HepG2 (cell line): ENCODE data around the gene COL8A1. TPM values are rescaled to one million over a fixed set of nuclear protein-coding genes. Genes with fewer than 3 reads are reported as not detected.

ENCODE experiments used
- ATAC-seq: fragments of 200-7000 bp; cut with Tn5 transposase; 3 replicates; pipeline ENCODE4 v1.9.1; 2020; ENCODE audit warnings: mild to moderate bottlenecking, moderate library complexity
- BruUV-seq: library from RNA; stranded (reverse); fragments of 400-500 nt; replicated peaks from 2 replicates; lab custom pipeline; 2021; lab: Mats Ljungman, UMichigan
- CTCF ChIA-PET: fragments of 300-600 bp; formaldehyde crosslinking; extraction: SDS; loops from one replicate; lab custom pipeline; 2021; ENCODE audit warnings: low total read pairs, inconsistent platforms, low intra/inter-chr PET ratio; lab: Yijun Ruan, JAX
- POLR2A ChIA-PET: fragments of 350-600 bp; sonication (Branson Sonifier 250); formaldehyde crosslinking; loops from one replicate; lab custom pipeline; 2020; ENCODE audit warnings: antibody characterized with exemption, inconsistent platforms; lab: Yijun Ruan, JAX
- DNase-seq: peaks from one replicate; pipeline ENCODE4 v3.0.0-alpha.2; 2015; ENCODE audit warnings: low spot score
- FAIRE-seq: peaks from 3 replicates; lab custom pipeline; 2011; peaks lifted over from hg19 to GRCh38; lab: Jason Lieb, UNC
- H2AFZ ChIP-seq: one replicate; pipeline ENCODE4 v1.6.1; 2011; ENCODE audit warnings: low read length, inconsistent platforms
- H3K27ac ChIP-seq: fragments of 300-600 bp; 3 replicates; pipeline ENCODE4 v1.8.0; 2011; ENCODE audit warnings: mixed run types, mild to moderate bottlenecking, mixed read lengths, low read length, inconsistent platforms; ENCODE audit not compliant: insufficient read depth; ENCODE audit errors: extremely low read length
- H3K27me3 ChIP-seq, 2 experiments: fragments of 200-600 bp in 1 of 2; 2 replicates in 1 of 2; 3 replicates in 1 of 2; pipeline versions ENCODE4 v1.6.0 to v1.8.0; 2011; ENCODE audit warnings: low read length in 2 of 2, mild to moderate bottlenecking in 2 of 2, moderate library complexity in 2 of 2, inconsistent platforms in 1 of 2; ENCODE audit not compliant: insufficient read depth in 2 of 2, control insufficient read depth in 1 of 2
- H3K36me3 ChIP-seq, 2 experiments: fragments of 200-600 bp in 1 of 2; replicated peaks in 1 of 2; 2 replicates in 1 of 2; 3 replicates in 1 of 2; pipeline versions ENCODE4 v1.5.1 to v1.8.0; 2011; ENCODE audit warnings: low read length in 2 of 2, inconsistent platforms in 1 of 2; ENCODE audit not compliant: insufficient read depth in 2 of 2, control insufficient read depth in 1 of 2
- H3K4me1 ChIP-seq: 2 replicates; pipeline ENCODE4 v1.5.1; 2012; ENCODE audit warnings: low read length, inconsistent platforms; ENCODE audit not compliant: insufficient read depth
- H3K4me2 ChIP-seq: 2 replicates; pipeline ENCODE4 v1.6.0; 2011; ENCODE audit warnings: low read depth, low read length, inconsistent platforms
- H3K4me3 ChIP-seq, 3 experiments: fragments of 200-600 bp in 1 of 3; sonication (generic), shearing (Covaris generic) in 1 of 3; replicated peaks in 1 of 3; 2 replicates each; pipeline ENCODE4 v1.5.1; 2011 to 2016; ENCODE audit warnings: low read length in 3 of 3, inconsistent platforms in 2 of 3, low read depth in 2 of 3, mild to moderate bottlenecking in 2 of 3, control low read depth in 1 of 3, mixed read lengths in 1 of 3; ENCODE audit not compliant: insufficient read depth in 1 of 3
- H3K79me2 ChIP-seq: one replicate; pipeline ENCODE4 v1.6.1; 2011; ENCODE audit warnings: low read length, inconsistent platforms; ENCODE audit not compliant: insufficient read depth
- H3K9ac ChIP-seq: 2 replicates; pipeline ENCODE4 v1.6.0; 2011; ENCODE audit warnings: mild to moderate bottlenecking, low read depth, low read length, inconsistent platforms; ENCODE audit not compliant: insufficient read depth
- H3K9me3 ChIP-seq: 2 replicates; pipeline ENCODE4 v1.5.1; 2012; ENCODE audit warnings: mild to moderate bottlenecking, low read length
- H4K20me1 ChIP-seq: 2 replicates; pipeline ENCODE4 v1.6.0; 2011; ENCODE audit warnings: inconsistent platforms, mild to moderate bottlenecking, low read length, moderate library complexity; ENCODE audit not compliant: insufficient read depth
- KDM6A ChIP-seq: IDR thresholded peaks from 2 replicates; pipeline ENCODE4 v1.6.1; 2016; ENCODE audit warnings: low read depth
- STAT5B ChIP-seq: sonication (generic); formaldehyde crosslinking; IDR thresholded peaks from 2 replicates; pipeline ENCODE4 v1.4.0; 2020; ENCODE audit warnings: missing genetic modification reagents
- ZNF343 ChIP-seq: sonication (generic); formaldehyde crosslinking; IDR thresholded peaks from 2 replicates; pipeline ENCODE4 v1.4.0; 2020; ENCODE audit warnings: mild to moderate bottlenecking, missing genetic modification reagents
- ZNF614 ChIP-seq: IDR thresholded peaks from 2 replicates; pipeline ENCODE4 v1.6.1; 2018; ENCODE audit warnings: missing biosample characterization, missing genetic modification reagents, inconsistent platforms, borderline replicate concordance
- ZNF660 ChIP-seq: sonication (generic); formaldehyde crosslinking; IDR thresholded peaks from 2 replicates; pipeline ENCODE4 v1.5.1; 2020; ENCODE audit warnings: mild to moderate bottlenecking, low read depth, missing genetic modification reagents, borderline replicate concordance
- WGBS: methylation state at CpG from one replicate; pipeline ENCODE4 v1.1.6; 2017; ENCODE audit warnings: low lambda C conversion rate; 5-methylcytosine and 5-hydroxymethylcytosine counted together
- in situ Hi-C: cut with HindIII; loops from 2 replicates; pipeline ENCODE4 v1.10.0; 2017; ENCODE audit warnings: low pct_unique_long_range_greater_than_20kb; ENCODE audit not compliant: extremely low pct_ligation_motif_present
- intact Hi-C: fragments of 100-400 bp; cut with micrococcal nuclease; formaldehyde crosslinking; loops from one replicate; pipeline ENCODE4 v1.10.0; 2022; ENCODE audit not compliant: unreplicated experiment
- polyA plus RNA-seq, 8 experiments: library from polyadenylated mRNA; depleted of rRNA in 3 of 8; stranded (reverse) in 7 of 8; unstranded in 1 of 8; fragments of >200 nt; fragmentation: Illumina TruSeq in 4 of 8; extraction: Trizol in 4 of 8; gene quantifications; 2 replicates each; pipeline versions ENCODE4 v1.2.1 to v1.2.3, GENCODE V29; 2011 to 2016; ENCODE audit warnings: low read depth in 4 of 8, missing spikeins in 1 of 8, mixed read lengths in 1 of 8; ENCODE audit not compliant: insufficient read depth in 1 of 8
- total RNA-seq, 5 experiments: library from RNA; depleted of rRNA; stranded (reverse); fragments of >200 nt; fragmentation: Illumina TruSeq; extraction: Trizol; gene quantifications; 2 replicates each; pipeline ENCODE4 v1.2.3, GENCODE V29; 2016; ENCODE audit warnings: low read depth in 1 of 5
- TF ChIP-seq, protein P1 (sequence below): sonication (generic); formaldehyde crosslinking; IDR thresholded peaks from one replicate; pipeline ENCODE4 v1.5.1; 2020; ENCODE audit warnings: mild to moderate bottlenecking, missing genetic modification reagents; ENCODE audit errors: not compliant biosample characterization

Gene COL8A1
- total and polyA plus RNA-seq, 2 of the 13 experiments (the other 11 are each of a cell fraction or from before 2014, with no cell fraction given) = not detected

DNA sequence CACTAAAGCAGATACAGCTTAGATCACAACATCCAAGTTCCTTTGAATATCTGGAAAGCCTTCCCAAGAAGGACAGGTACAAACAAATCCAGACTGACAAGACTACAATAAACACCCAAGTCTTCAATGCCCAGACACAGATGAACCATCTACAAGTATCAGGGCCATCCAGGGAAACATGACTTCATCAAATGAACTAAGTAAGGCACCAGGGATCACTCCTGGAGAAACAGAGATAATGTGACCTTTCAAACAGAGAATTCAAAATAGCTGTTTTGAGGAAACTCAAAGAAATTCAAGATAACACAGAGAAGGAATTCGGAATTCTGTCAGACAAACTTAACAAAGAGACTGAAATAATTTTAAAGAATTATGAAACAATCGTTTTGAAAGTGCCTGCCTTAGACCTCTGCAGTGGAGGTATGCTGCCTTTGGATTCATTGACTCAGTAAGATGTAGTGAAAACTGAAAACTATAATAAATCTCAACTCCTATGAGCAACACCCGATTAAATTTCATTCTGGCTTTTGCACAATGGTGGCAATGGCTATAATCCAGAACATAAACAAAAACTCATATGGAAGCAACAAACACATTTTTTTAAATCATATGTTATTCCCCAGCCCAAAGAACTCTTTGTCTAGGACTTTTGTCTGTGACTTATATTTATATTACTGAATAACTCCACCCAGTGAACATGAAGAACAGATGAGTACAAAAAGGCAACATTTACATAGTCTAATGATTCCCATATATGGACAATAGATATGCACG, 12.6 kb upstream of the COL8A1 start:
- BruUV-seq = no TSS peak
- TF ChIP-seq ZNF343 (no peak), KDM6A (CRISPR knock-in tag) (no peak)
- TF ChIP-seq, all 625 proteins: peak for 0
- CTCF ChIA-PET = no interaction called here
- POLR2A ChIA-PET = no interaction called here
- no peaks in the 10 kb centered on the region for H4K20me1 ChIP-seq
- no peak overlapping the region for H3K4me2 ChIP-seq
- no peak overlapping the region for H3K27ac ChIP-seq
- no peaks in the 10 kb centered on the region for H3K27me3 ChIP-seq
- in situ Hi-C loops (no loop called here), intact Hi-C loops (no loop called here)
- H3K79me2 ChIP-seq = no peaks in the 10 kb centered on the region
- H3K4me1 ChIP-seq = no peaks in the 10 kb centered on the region
- no peaks in the 10 kb centered on the region for H3K36me3 ChIP-seq
- H2AFZ ChIP-seq = no peak overlapping the region
- FAIRE-seq = no peak
- no peak for DNase-seq
- ATAC-seq = no peak
- H3K9ac ChIP-seq = no peak overlapping the region
- no peaks in the 10 kb centered on the region for H3K9me3 ChIP-seq
- WGBS = 11% methylated on average over 4 of the region's 4 CpGs
- no peak overlapping the region for H3K4me3 ChIP-seq

DNA sequence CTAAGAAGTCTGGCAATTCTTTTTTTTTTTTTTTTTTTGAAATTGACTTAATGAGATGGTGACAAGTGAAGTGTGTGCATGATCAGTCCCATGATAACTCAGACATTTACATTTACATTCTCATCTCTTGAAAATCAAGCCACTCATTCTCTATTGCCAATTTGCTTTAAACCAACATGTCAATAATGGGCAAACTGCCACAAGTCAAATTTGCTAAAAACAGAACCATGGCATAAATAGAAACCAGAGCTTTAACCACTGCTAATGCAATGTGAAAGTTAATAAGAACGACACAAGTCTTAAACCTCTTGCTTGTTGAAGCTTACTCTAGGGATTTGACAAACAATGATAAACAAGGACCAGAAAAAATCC, 12.0 kb upstream of the COL8A1 start:
- Histone ChIP-seq H3K9me3 (no peaks in the 10 kb centered on the region), H3K27ac (no peak overlapping the region), H3K4me1 (no peaks in the 10 kb centered on the region), H3K9ac (no peak overlapping the region), H4K20me1 (no peaks in the 10 kb centered on the region), H3K4me3 (no peak overlapping the region), H3K4me2 (no peak overlapping the region), H3K27me3 (no peaks in the 10 kb centered on the region), H3K36me3 (no peaks in the 10 kb centered on the region), H3K79me2 (no peaks in the 10 kb centered on the region), H2AFZ (no peak overlapping the region)
- no peak for FAIRE-seq
- no peak for DNase-seq
- no TSS peak for BruUV-seq
- 0% methylated on average over 1 of the region's 1 CpG for WGBS
- intact Hi-C loops = no loop called here
- CTCF ChIA-PET = no interaction called here
- ATAC-seq = no peak
- in situ Hi-C loops = no loop called here
- POLR2A ChIA-PET = no interaction called here
- TF ChIP-seq, protein P1, sequence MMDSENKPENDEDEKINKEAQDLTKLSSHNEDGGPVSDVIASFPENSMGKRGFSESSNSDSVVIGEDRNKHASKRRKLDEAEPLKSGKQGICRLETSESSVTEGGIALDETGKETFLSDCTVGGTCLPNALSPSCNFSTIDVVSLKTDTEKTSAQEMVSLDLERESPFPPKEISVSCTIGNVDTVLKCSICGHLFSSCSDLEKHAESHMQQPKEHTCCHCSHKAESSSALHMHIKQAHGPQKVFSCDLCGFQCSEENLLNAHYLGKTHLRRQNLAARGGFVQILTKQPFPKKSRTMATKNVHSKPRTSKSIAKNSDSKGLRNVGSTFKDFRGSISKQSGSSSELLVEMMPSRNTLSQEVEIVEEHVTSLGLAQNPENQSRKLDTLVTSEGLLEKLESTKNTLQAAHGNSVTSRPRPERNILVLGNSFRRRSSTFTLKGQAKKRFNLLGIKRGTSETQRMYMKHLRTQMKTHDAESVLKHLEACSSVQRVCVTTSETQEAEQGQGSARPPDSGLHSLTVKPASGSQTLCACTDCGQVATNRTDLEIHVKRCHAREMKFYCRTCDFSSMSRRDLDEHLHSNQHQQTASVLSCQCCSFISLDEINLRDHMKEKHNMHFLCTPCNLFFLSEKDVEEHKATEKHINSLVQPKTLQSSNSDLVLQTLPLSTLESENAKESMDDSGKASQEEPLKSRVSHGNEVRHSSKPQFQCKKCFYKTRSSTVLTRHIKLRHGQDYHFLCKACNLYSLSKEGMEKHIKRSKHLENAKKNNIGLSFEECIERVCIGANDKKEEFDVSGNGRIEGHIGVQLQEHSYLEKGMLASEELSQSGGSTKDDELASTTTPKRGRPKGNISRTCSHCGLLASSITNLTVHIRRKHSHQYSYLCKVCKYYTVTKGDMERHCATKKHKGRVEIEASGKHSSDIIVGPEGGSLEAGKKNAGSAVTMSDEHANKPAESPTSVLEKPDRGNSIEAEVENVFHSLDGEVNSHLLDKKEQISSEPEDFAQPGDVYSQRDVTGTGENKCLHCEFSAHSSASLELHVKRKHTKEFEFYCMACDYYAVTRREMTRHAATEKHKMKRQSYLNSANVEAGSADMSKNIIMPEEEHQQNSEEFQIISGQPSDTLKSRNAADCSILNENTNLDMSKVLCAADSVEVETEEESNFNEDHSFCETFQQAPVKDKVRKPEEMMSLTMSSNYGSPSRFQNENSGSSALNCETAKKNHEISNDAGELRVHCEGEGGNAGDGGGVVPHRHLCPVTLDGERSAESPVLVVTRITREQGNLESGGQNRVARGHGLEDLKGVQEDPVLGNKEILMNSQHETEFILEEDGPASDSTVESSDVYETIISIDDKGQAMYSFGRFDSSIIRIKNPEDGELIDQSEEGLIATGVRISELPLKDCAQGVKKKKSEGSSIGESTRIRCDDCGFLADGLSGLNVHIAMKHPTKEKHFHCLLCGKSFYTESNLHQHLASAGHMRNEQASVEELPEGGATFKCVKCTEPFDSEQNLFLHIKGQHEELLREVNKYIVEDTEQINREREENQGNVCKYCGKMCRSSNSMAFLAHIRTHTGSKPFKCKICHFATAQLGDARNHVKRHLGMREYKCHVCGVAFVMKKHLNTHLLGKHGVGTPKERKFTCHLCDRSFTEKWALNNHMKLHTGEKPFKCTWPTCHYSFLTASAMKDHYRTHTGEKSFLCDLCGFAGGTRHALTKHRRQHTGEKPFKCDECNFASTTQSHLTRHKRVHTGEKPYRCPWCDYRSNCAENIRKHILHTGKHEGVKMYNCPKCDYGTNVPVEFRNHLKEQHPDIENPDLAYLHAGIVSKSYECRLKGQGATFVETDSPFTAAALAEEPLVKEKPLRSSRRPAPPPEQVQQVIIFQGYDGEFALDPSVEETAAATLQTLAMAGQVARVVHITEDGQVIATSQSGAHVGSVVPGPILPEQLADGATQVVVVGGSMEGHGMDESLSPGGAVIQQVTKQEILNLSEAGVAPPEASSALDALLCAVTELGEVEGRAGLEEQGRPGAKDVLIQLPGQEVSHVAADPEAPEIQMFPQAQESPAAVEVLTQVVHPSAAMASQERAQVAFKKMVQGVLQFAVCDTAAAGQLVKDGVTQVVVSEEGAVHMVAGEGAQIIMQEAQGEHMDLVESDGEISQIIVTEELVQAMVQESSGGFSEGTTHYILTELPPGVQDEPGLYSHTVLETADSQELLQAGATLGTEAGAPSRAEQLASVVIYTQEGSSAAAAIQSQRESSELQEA = no peak
- no peak for TF ChIP-seq STAT5B (CRISPR knock-in tag)
- no peak for TF ChIP-seq ZNF614 (CRISPR knock-in tag)
- no peak for TF ChIP-seq ZNF660
